Measurements from ENCODE around the gene SCAND1.

Gene SCAND1

DNA sequence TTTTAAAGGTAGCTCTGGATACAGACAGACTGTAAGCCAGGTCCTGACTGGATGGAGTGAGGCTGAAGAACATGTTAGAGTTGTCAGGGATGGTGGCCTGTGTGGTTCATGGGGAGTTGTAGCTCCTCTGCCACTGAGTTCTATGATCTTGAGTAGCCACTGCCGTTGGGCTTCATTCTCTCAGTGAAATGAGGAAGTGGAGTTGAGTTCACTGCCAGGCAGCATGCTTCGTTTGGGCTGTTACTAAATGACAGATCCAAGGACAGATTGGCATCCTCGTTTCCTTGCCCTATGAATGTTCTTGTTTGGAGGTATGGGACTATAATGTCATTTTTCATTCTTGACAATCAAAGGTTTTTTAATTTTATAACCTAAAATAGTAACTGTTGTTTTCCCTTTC, 37.2 kb downstream of the SCAND1 start:
- in situ Hi-C loops (cut with HindIII; ENCODE audit: low pct_ligation_motif_present, low pct_unique_long_range_greater_than_20kb, low sequenced_read_pairs) = no loop called here
- DNase-seq = no peak

DNA sequence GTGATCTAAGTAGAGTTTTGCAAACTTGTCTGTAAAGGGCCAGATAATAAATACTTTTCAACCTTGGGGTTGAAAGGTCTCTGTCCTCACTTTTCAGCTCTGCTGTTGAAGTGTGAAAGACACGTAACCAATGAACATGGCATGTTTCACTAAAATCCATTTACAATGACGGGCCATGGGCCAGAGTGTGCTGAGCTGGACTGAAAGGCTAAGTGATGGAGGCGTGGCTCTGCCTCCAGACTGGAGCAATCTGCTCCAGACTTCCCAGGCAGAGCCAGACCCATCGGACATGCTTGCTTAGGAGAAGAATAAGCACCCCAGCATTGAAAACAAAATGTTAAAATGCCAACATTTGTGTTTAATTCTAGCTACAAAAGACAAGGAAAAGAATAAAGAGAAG, 41.4 kb downstream of the SCAND1 start:
- in situ Hi-C loops (cut with HindIII; ENCODE audit: low pct_ligation_motif_present, low pct_unique_long_range_greater_than_20kb, low sequenced_read_pairs) = no loop called here
- DNase-seq = no peak

DNA sequence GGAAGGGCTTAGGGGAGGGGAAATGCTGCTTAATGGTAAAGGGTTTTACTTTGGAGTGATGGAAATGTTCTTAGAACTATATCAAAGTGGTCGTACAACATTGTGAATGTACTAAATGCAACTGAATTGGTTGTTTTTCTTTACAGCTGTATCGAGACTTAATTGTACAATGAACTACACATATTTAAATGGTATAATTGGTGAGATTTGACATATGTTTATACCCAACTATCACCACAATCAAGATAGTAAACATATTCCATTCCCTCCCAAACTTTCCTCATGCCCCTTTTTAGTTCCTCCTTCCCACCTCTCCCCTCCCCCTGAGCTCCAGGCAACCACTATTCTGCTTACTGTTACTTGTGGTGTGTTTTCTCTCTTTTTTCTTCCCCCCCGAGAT, 44.0 kb downstream of the SCAND1 start:
- DNase-seq = no peak
- in situ Hi-C loops (cut with HindIII; ENCODE audit: low pct_ligation_motif_present, low pct_unique_long_range_greater_than_20kb, low sequenced_read_pairs) = no loop called here

DNA sequence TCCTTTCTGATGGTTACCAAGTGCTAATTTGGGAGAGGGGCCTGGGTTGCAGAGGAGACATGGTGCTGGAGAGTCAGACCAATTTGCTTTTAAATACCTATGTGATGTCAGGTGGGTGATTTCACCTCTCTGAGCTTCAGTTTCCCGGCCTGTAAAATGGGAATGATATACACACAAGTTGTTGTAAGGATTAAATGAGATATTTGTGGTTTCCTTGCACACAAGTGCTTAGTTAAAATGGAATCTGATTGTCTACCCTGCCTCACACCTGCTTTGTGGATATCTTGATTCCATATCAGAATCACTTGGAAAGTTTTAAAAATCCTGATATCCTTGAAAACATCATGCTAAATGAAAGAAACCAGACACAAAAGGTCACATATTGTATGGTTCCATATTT, 44.5 kb downstream of the SCAND1 start:
- no peak for DNase-seq
- in situ Hi-C loops (cut with HindIII; ENCODE audit: low pct_ligation_motif_present, low pct_unique_long_range_greater_than_20kb, low sequenced_read_pairs) = no loop called here

DNA sequence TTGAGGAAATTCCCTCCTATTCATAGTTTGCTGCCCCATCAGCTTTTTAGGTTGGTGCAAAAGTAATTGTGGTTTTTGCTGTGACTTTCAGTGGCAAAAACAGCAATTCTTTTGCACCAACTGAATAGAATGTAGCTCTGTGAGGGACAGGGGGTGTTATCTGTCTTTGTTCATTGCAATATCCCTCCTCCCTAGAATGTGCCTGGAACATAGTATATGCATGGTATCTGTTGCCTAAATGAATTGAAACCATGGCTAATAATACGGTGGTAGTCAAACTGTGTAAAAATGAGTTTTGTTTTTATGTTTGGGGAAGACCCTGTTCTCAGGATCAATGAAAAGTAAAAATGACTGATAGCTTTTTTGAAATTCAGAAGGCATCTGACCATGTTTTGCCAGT, 45.1 kb downstream of the SCAND1 start:
- DNase-seq = no peak
- in situ Hi-C loops (cut with HindIII; ENCODE audit: low pct_ligation_motif_present, low pct_unique_long_range_greater_than_20kb, low sequenced_read_pairs) = no loop called here

DNA sequence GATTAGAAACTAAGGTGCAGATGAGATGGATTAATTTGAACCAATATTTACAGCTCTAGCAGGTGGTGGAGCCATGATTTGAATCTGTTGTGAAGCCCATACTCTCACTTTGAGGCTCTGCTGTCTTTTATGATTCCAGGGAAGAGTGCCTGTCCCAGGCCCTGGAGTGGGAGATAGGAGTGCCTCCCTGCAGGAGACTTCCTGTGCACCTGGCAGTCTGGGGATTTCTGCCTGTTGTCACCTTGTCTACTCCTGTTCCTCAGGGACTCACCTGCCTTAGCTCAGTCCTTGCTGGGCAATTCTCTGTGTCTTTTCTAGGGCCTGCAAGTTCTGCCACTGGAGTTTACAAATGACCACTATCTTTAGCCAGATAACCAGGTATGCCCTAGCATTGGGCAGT, 46.3 kb downstream of the SCAND1 start:
- DNase-seq = no peak
- in situ Hi-C loops (cut with HindIII; ENCODE audit: low pct_ligation_motif_present, low pct_unique_long_range_greater_than_20kb, low sequenced_read_pairs) = no loop called here

DNA sequence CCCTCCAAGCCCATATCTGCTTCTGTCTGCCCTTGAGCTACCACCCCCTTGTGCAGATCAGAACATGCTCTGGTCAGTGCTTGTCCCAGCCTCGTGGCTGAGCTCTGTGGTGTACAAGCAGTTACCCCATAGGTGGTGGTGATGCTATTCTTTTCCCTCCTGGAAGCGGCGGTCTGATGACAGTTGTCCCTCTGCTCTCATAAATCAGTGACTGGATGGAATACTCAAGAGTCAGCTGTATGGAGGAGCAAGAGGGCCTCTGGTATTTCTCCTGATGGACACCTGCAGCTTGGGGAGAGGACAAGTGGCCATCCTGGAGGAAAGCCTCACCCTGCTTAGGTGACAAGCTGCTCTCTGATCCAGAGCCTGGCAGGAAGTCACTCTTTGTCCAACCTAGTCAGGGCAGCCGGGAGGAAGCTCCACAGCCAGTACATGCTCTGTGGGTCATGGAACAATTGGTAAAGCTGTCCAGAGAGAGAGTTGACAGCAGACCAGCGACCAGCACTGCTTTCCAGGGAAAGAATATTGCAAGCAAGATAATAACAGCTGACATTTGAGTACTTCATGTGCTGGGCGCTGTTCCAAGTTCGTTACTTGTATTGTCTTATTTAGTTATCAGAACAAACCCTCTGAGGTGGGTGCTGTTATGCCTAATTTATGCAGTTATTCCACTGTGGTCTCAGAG, 47.1 kb downstream of the SCAND1 start:
- DNase-seq = no peak
- in situ Hi-C loops (cut with HindIII; ENCODE audit: low pct_ligation_motif_present, low pct_unique_long_range_greater_than_20kb, low sequenced_read_pairs) = no loop called here

DNA sequence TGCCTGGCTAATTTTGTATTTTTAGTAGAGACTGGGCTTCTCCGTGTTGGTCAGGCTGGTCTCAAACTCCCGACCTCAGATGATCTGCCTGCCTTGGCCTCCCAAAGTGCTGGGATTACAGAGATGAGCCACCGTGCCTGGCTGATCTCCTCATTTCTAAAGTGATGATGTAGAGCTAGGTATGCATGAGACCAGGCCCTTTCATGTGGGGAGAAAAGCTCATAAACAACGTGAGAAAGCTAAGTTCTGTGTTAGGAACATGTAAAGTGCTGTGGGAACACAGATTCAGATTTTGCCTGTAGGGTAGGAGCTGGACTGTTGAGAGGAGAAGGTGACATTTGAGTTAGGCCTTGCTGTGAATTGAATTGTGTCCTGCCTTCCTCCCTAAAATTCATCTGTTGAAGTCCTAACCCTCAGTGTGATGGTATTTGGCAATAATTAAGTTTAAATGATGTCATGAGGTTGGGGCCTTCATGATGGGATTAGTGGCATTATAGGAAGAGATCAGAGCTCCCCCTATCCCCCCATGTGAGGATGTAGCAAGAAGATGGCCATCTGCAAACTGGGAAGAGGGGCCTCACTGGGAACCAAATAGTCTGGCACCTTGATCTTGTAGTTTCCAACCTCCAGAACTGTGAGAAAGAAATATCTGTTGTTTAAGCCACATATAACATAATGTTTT, 49.2 kb downstream of the SCAND1 start:
- in situ Hi-C loops (cut with HindIII; ENCODE audit: low pct_ligation_motif_present, low pct_unique_long_range_greater_than_20kb, low sequenced_read_pairs) = no loop called here
- no peak for DNase-seq

DNA sequence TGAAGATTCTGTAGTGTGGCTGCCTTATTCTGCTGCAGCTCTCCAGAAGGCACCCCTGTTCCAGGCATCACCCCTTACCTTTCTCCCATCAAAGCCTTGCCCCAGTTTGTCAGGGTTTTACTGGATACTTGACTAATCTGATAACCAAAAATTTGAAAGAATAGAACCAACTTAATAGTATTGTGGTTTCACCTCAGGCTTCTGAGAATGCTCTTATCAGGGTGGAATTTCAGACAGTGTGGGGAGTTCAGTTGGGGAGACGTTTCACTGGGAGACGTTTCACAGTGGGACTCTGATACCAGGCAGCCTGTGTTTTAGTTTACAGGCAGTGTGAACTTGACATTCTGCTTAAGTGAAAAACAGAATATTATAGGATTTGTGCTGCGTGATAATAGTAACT, 50.5 kb downstream of the SCAND1 start:
- in situ Hi-C loops (cut with HindIII; ENCODE audit: low pct_ligation_motif_present, low pct_unique_long_range_greater_than_20kb, low sequenced_read_pairs) = no loop called here
- DNase-seq = no peak

Measured in ACHN (cell line).